G401 (cell line): ENCODE data around the gene SPAG8. TPM values are rescaled to one million over a fixed set of nuclear protein-coding genes. Genes with fewer than 3 reads are reported as not detected.

Source experiments
- DNase-seq: peaks from one replicate; pipeline ENCODE4 v3.0.0-alpha.2; 2015; ENCODE audit warnings: low spot score
- in situ Hi-C: cut with HindIII; loops from 2 replicates; pipeline ENCODE4 v1.10.0; 2016; ENCODE audit warnings: low sequenced_read_pairs, mixed read lengths
- total RNA-seq: library from RNA; depleted of rRNA; stranded (reverse); fragments of >200 nt; shearing (Covaris generic); gene quantifications from 2 replicates; pipeline ENCODE4 v1.2.3, GENCODE V29; 2014; rRNA removed

The SPAG8 gene
- total RNA-seq, 1 experiment from 2014 or later, result 2.4 TPM

- DNase-seq, result no peak
- in situ Hi-C loops, result no loop called here
Observed at GRCh38 chr9:35790025-35790384, 22.1 kb downstream of the SPAG8 start.

DNA sequence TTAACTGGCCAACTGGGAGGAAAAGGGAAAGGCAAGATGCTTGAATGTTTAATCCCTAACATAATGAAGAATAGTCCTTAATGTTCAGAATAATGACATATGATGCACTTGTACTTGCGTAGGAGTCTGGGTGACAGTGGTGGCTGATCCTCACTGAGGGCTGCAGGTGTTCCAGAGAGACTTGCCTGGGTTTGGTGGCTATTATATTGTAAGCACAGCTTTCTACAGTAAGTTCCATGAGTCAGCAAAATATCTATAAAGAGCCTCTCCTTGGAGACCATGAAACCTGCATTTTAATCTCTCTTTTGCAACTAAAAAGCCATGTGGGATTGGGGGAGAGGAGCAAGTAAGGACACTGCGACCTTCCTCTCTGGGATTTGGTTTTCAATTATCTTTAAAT lies 22.5 kb downstream of the SPAG8 start:
- in situ Hi-C loops, result no loop called here
- DNase-seq, result no peak

- in situ Hi-C loops, result no loop called here
- DNase-seq, result no peak
Observed at GRCh38 chr9:35783418-35783817, 28.6 kb downstream of the SPAG8 start.

- in situ Hi-C loops, result no loop called here
- no peak for DNase-seq
Observed at GRCh38 chr9:35781066-35781465, 31.0 kb downstream of the SPAG8 start.

DNA sequence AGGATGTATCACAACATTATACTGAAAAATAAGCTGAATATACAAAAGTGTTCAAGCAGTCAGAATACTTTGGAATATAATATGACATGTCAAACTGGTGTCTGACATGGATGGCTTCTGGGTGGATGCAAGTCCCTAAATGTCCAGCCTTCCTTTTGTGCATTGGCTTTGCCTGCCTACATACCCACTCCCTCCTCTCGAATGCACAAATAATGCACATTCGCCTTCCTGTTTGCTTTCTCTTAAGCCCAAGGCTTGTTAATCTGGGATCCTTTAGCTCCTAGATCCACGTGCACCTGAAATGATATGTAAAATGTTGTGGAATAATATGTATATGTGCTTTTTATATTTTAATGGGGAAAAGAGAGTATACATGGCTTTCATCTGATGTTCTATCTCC lies 33.6 kb downstream of the SPAG8 start:
- no peak for DNase-seq
- in situ Hi-C loops, result no loop called here

GRCh38 chr9:35776018-35776417 lies 36.0 kb downstream of the SPAG8 start:
- in situ Hi-C loops, result no loop called here
- DNase-seq, result no peak

DNA sequence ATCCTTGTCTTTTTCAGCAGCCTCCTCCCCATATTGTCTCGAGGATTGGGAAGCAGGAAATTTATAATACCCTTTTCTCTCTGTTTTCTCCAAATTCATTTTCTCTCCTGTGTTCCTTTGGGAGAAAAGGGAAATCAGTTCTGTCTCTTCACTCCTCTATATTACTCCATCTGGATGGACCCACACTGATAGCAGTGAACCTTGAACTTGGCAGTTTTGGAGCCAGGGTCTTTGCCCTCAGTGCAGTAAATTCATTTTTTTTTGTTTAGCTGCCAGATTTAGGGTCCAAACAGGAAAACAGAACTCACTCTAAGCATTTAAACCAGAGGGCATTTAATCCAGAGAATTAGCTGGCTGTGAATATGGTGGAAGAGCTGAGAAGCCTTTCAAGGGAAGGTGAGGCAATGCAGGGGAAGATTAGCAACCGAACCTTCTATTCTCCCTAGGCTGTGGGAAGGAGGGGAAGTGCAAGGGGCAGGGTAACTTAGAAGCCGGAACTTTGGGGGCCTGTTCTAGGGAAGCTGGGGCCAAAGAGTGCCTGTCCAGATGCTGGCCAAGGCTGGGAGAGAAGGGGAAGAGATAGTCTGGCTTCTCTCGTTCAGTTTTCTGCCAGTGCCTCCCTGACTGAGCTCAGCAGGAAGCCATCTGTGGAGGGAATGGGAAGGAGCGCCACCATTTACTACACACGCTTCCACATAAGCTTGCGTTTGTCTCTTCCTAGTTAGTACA lies 37.0 kb downstream of the SPAG8 start:
- DNase-seq, result peak; percentile 81
- in situ Hi-C loops, result no loop called here

GRCh38 chr9:35771943-35772342 lies 40.1 kb downstream of the SPAG8 start:
- in situ Hi-C loops, result no loop called here
- no peak for DNase-seq

- in situ Hi-C loops, result no loop called here
- DNase-seq, result peak; percentile 63
Observed at GRCh38 chr9:35771534-35771933, 40.5 kb downstream of the SPAG8 start.

DNA sequence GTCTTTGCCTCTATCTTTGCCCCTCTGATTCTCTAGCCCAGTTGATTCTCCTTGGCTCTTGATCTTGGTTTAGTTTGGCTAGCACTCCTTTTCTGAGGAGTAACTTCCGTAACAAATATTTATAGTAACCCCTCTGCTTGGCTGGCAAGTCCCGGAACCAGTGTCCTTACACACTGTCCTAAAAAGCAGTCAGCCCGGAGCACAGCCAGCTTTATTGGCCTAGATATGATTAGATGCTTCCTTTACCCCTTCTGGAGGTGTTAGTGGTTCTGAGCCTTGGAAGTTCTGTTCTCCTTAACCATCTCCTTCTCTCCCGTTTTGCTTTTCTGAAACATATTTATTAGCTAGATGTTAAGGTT lies 41.0 kb downstream of the SPAG8 start:
- in situ Hi-C loops, result no loop called here
- DNase-seq, result peak; percentile 97

GRCh38 chr9:35769763-35770162 lies 42.3 kb downstream of the SPAG8 start:
- in situ Hi-C loops, result no loop called here

DNA sequence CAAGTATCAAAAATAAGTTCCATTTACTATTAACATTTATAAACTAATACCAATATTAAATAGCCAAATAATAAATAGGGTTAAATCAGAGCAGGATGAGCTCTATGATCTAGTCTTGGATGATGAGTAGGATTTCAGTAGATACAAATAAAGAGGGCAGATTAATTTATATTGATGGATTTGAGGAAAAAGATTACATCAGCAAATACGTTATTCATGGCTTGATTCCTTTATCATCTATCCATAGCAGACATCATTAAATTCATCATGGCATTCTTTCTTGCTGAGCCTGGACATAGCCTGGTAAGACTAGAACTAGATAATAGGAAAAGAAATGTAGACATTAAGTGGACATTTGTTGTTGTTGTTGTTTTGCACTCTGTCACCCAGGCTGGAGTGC lies 44.6 kb downstream of the SPAG8 start:
- no peak for DNase-seq

More at GRCh38 chr9:35769763-35770162, 42.3 kb downstream of the SPAG8 start:
- no peak for DNase-seq

DNA sequence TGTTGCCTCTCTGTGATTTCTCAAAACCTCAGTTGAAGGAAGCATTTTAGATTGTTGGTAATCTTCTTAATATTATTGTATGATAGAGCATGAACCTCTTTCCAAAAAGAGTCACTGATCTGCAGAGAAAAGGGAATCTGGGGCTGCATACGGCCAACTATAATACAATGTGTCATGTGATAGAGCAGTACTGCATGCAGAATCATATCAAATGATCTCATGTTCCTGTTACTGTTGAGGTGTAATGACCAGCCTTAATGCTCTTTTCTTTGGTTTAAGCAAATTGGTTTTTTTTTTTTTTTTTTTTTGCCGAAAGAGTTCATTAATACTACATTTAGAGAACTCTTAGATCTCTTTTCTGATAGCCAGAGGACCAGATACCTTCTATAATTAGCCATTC lies 45.1 kb downstream of the SPAG8 start:
- DNase-seq, result no peak
- in situ Hi-C loops, result no loop called here

More for the DNA sequence above, 44.6 kb downstream of the SPAG8 start:
- in situ Hi-C loops, result no loop called here

GRCh38 chr9:35763803-35764202 lies 48.3 kb downstream of the SPAG8 start:
- in situ Hi-C loops, result no loop called here
- no peak for DNase-seq

DNA sequence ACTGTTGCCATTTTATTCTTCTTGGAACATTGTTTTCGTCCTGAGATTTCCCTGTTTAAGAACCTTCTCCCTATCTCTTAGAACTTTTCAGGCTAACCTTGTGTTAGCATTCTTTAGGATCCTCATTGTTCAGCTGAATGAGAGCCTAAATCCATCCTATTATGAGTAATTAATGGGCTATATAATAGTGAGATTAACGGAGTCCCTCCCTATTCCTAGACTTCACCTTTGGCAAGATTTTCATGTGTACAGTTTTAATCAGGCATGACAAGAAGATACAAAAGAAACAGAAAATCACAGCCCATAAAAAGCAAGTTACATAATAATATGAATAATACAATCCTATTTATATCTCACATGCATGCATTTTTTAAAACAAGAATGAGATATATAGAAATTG lies 48.9 kb downstream of the SPAG8 start:
- no peak for DNase-seq
- in situ Hi-C loops, result no loop called here

- in situ Hi-C loops, result no loop called here
Observed at GRCh38 chr9:35760651-35761050, 51.4 kb downstream of the SPAG8 start.

GRCh38 chr9:35759795-35760194 lies 52.3 kb downstream of the SPAG8 start:
- in situ Hi-C loops, result no loop called here
- DNase-seq, result no peak

More at GRCh38 chr9:35760651-35761050, 51.4 kb downstream of the SPAG8 start:
- DNase-seq, result no peak

Other genes starting within 250 kb of the SPAG8 start
- gene TESK1, start 207.0 kb downstream of the SPAG8 start, total RNA-seq, result 8.0 and 9.9 TPM in 2 replicates
- 2.4 TPM in 1 of 2 replicates, not detected in the other for gene CD72, start 193.8 kb downstream of the SPAG8 start, total RNA-seq
- not detected in 2 replicates for gene SIT1, start 161.3 kb downstream of the SPAG8 start, total RNA-seq
- gene RMRP, start 154.2 kb downstream of the SPAG8 start, total RNA-seq, result 4,372 and 15,582 TPM in 2 replicates
- gene CCDC107, start 154.0 kb downstream of the SPAG8 start, total RNA-seq, result 7.6 and 19.3 TPM in 2 replicates
- 12.3 and 12.4 TPM in 2 replicates for gene ARHGEF39, start 147.1 kb downstream of the SPAG8 start, total RNA-seq
- 0.86 TPM in 1 of 2 replicates, not detected in the other for gene CA9, start 138.3 kb downstream of the SPAG8 start, total RNA-seq
- gene TPM2, start 122.3 kb downstream of the SPAG8 start, total RNA-seq, result 439 and 442 TPM in 2 replicates
- gene TLN1, start 80.1 kb downstream of the SPAG8 start, total RNA-seq, result 146 and 195 TPM in 2 replicates
- gene CREB3, start 79.6 kb downstream of the SPAG8 start, total RNA-seq, result 40.3 and 46.0 TPM in 2 replicates
- 37.2 and 48.6 TPM in 2 replicates for gene GBA2, start 63.0 kb downstream of the SPAG8 start, total RNA-seq
- 13.8 and 15.0 TPM in 2 replicates for gene RGP1, start 63.0 kb downstream of the SPAG8 start, total RNA-seq
- gene MSMP, start 58.0 kb downstream of the SPAG8 start, total RNA-seq, result not detected in 2 replicates
- gene NPR2, start 20.7 kb downstream of the SPAG8 start, total RNA-seq, result 0.07 and 0.86 TPM in 2 replicates
- gene HINT2, start 2.8 kb upstream of the SPAG8 start, total RNA-seq, result 32.3 and 55.8 TPM in 2 replicates
- not detected in 2 replicates for gene FAM221B, start 16.5 kb upstream of the SPAG8 start, total RNA-seq
- 1.2 and 2.5 TPM in 2 replicates for gene TMEM8B, start 17.0 kb upstream of the SPAG8 start, total RNA-seq
- gene OR13J1, start 58.1 kb upstream of the SPAG8 start, total RNA-seq, result not detected in 2 replicates
- not detected in 2 replicates for gene HRCT1, start 93.9 kb upstream of the SPAG8 start, total RNA-seq
- 2.6 and 3.5 TPM in 2 replicates for gene SPAAR, start 97.2 kb upstream of the SPAG8 start, total RNA-seq
- gene OR2S2, start 145.9 kb upstream of the SPAG8 start, total RNA-seq, result not detected in 2 replicates
- 2.4 and 9.2 TPM in 2 replicates for gene RECK, start 224.7 kb upstream of the SPAG8 start, total RNA-seq